SH-SY5Y (cell line): ENCODE measurements around the gene NFKB1.

Source experiments
- GATA2 ChIP-seq: IDR thresholded peaks from 2 replicates; pipeline ENCODE4 v1.6.1; 2011; ENCODE audit warnings: mild to moderate bottlenecking, low read depth, low read length
- GATA3 ChIP-seq: IDR thresholded peaks from 2 replicates; pipeline ENCODE4 v1.6.1; 2011; ENCODE audit warnings: low read depth, mild to moderate bottlenecking, low read length, moderate library complexity

DNA sequence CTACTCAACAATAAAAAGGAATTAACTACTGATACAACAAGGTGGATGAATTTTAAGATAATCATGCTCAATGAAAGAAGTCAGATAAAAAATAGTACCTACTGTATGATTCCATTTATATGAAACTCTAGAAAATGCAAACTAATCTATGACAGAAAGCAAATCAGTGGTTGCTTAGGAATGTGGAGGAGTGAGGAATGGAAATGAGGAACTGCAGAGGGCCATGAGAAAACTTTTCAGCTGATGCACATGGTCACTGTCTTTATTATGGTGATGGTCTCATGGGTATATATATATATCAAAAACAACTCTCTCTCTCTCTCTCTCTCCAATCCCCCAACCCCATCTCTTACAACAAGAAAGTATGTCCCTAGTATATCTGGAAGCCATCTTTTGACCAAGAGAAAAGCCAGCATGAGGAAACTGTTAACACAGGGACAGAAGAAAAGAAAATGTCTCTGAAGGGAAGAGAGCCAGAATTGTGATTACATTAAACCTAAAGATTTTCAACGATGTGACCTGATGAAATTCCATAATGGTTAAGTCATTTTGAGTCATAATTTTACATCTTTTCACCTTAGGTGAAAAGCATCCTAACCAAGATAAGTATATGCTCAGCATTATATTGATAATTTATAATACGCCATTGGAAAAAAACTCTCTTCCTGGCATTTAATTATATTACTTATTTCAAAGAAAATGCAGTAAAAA is 8.5 kb upstream of the NFKB1 start:
- TF ChIP-seq GATA2: no peak
- TF ChIP-seq GATA3: no peak
